ENCODE data around the gene FBXO38.

- TF ChIP-seq POLR2A (IDR thresholded peaks at IDR 0.05; ENCODE audit: low read depth), result no peak
- no peak for TF ChIP-seq CTCF (IDR thresholded peaks at IDR 0.05)
- no peak for TF ChIP-seq EP300 (IDR thresholded peaks at IDR 0.05)
- TF ChIP-seq POLR2AphosphoS5 (IDR thresholded peaks at IDR 0.05), result no peak
Observed at GRCh38 chr5:148452499-148453193, 68.9 kb downstream of the FBXO38 start.

All from esophagus muscularis mucosa (tissue), 4 donors.